K562 (cell line): ENCODE results near the gene PLEKHF1. TPM values are rescaled to one million over a fixed set of nuclear protein-coding genes. Genes with fewer than 3 reads are reported as not detected.

Experiments
- ATF2 ChIP-seq: sonication (generic); formaldehyde crosslinking; IDR thresholded peaks from 2 replicates; pipeline ENCODE4 v1.8.1; 2022; ENCODE audit warnings: missing genetic modification reagents
- CHD4 ChIP-seq: fragments of 200-600 bp; sonication (generic); IDR thresholded peaks from 3 replicates; pipeline ENCODE4 v1.6.1; 2012; ENCODE audit warnings: low read depth, mild to moderate bottlenecking, mixed read lengths, low read length, inconsistent platforms; ENCODE audit not compliant: insufficient read depth, insufficient replicate concordance, poor library complexity, severe bottlenecking
- CREB3L1 ChIP-seq: fragments of 450-650 bp; IDR thresholded peaks from 2 replicates; pipeline ENCODE4 v1.6.1; 2014; ENCODE audit warnings: low read depth, mild to moderate bottlenecking, moderate library complexity, borderline replicate concordance
- GTF2E2 ChIP-seq: fragments of 200-800 bp; sonication (Bioruptor generic); IDR thresholded peaks from 2 replicates; pipeline ENCODE4 v1.6.1; 2016; ENCODE audit warnings: missing genetic modification characterization, missing compliant biosample characterization
- KHSRP ChIP-seq: fragments of 450-650 bp; IDR thresholded peaks from 2 replicates; pipeline ENCODE4 v1.6.1; 2017
- MBD1 ChIP-seq: fragments of 250-450 bp; sonication (Bioruptor Pico); IDR thresholded peaks from 2 replicates; pipeline ENCODE4 v1.8.0; 2022; ENCODE audit warnings: inconsistent platforms
- NFXL1 ChIP-seq: fragments of 450-650 bp; formaldehyde crosslinking; IDR thresholded peaks from 2 replicates; pipeline ENCODE4 v1.4.0; 2021; ENCODE audit warnings: mild to moderate bottlenecking
- NONO ChIP-seq, 2 experiments: fragments of 200-400 bp in 1 of 2; fragments of 450-650 bp in 1 of 2; formaldehyde crosslinking in 1 of 2; IDR thresholded peaks; 2 replicates each; pipeline ENCODE4 v1.6.1; 2017; ENCODE audit warnings: low read depth in 2 of 2, mild to moderate bottlenecking in 2 of 2, moderate library complexity in 2 of 2, low read length in 1 of 2
- PTRF ChIP-seq: fragments of 450-650 bp; IDR thresholded peaks from 2 replicates; pipeline ENCODE4 v1.6.1; 2016; ENCODE audit warnings: mild to moderate bottlenecking, missing genetic modification characterization, missing compliant biosample characterization
- RBM15 ChIP-seq: fragments of 200-400 bp; formaldehyde crosslinking; IDR thresholded peaks from 2 replicates; pipeline ENCODE4 v1.6.1; 2018; ENCODE audit warnings: mild to moderate bottlenecking, low read length, moderate library complexity; ENCODE audit not compliant: insufficient read depth
- SMAD1 ChIP-seq: fragments of 150-350 bp; IDR thresholded peaks from 2 replicates; pipeline ENCODE4 v1.6.1; 2014; ENCODE audit warnings: low read length, low read depth; ENCODE audit not compliant: partially characterized antibody
- SNRNP70 ChIP-seq: fragments of 200-400 bp; formaldehyde crosslinking; optimal IDR thresholded peaks from 2 replicates; pipeline ENCODE3; 2017; ENCODE audit warnings: low read depth, low read length
- TFE3 ChIP-seq: fragments of 450-650 bp; formaldehyde crosslinking; IDR thresholded peaks from 2 replicates; pipeline ENCODE4 v1.4.0; 2020; ENCODE audit warnings: mild to moderate bottlenecking, mixed read lengths
- WHSC1 ChIP-seq: IDR thresholded peaks from one replicate; pipeline ENCODE4 v1.6.1; 2012; ENCODE audit warnings: low read length, control low read depth, inconsistent platforms
- ZNF592 ChIP-seq: fragments of 450-650 bp; IDR thresholded peaks from 2 replicates; pipeline ENCODE4 v1.6.1; 2017; ENCODE audit warnings: antibody characterized with exemption, mild to moderate bottlenecking
- polyA plus RNA-seq, 8 experiments: library from polyadenylated mRNA; depleted of rRNA in 4 of 8; stranded (reverse) in 5 of 8; unstranded in 3 of 8; fragments of >200 nt; fragmentation: Nextera tagmentation in 2 of 8; fragmentation: Illumina TruSeq in 1 of 8; extraction: Ambion mirVana in 2 of 8; extraction: Trizol in 1 of 8; gene quantifications; 2 replicates each; pipeline versions ENCODE4 v1.2.1 to v1.2.3, GENCODE V29; 2011 to 2014; ENCODE audit warnings: inconsistent platforms in 1 of 8, missing spikeins in 1 of 8
- total RNA-seq, 7 experiments: library from RNA; depleted of rRNA in 6 of 7; stranded (reverse); fragments of >200 nt in 6 of 7; fragmentation: Illumina TruSeq in 2 of 7; extraction: Trizol in 2 of 7; gene quantifications; 2 replicates each; pipeline versions ENCODE4 v1.2.1 to v1.2.3, GENCODE V29; 2011 to 2021; ENCODE audit warnings: low replicate concordance in 1 of 7

PLEKHF1 gene
- total and polyA plus RNA-seq, 9 of the 15 experiments (the other 6 are each of a cell fraction or from before 2014, with no cell fraction given) = 0.07 to 13.4 (median 3.9) TPM; not detected in 1

GRCh38 chr19:29690842-29691241 lies 25.6 kb downstream of the PLEKHF1 start (continued):
- TF ChIP-seq ZNF592 = peak; percentile 88
- TF ChIP-seq TFE3 (CRISPR knock-in tag) = no peak
- no peak for TF ChIP-seq MBD1 (CRISPR knock-in tag)
- TF ChIP-seq ATF2 (CRISPR knock-in tag) = no peak
- TF ChIP-seq GTF2E2 (tag) = no peak
- no peak for TF ChIP-seq KHSRP
- no peak for TF ChIP-seq RBM15
- no peak for TF ChIP-seq SMAD1
- no peak for TF ChIP-seq PTRF (tag)
- no peak for TF ChIP-seq WHSC1
- no peak for TF ChIP-seq NFXL1 (CRISPR knock-in tag)
- no peak for TF ChIP-seq NONO (IDR thresholded peaks at IDR 0.05; ENCODE audit: low read depth in 2 of 2, low read length in 1 of 2)
- peak; percentile 46; the same call in 1 of the 2 replicates for TF ChIP-seq CREB3L1
- TF ChIP-seq CHD4 = no peak
- no peak for TF ChIP-seq SNRNP70
